D341Med (cell line): ENCODE data around the gene C6orf52.
"Not testable (repeated sequence)": the region's sequence is repeated elsewhere in the genome, so short reads cannot be mapped to it uniquely, and the experiment has no call there.

ENCODE experiments used
- DNase-seq: peaks from one replicate; pipeline ENCODE4 v3.0.0; 2012; ENCODE audit warnings: low spot score

The C6orf52 gene

GRCh38 chr6:10695086-10695657, 756 bp upstream of the C6orf52 start:
- no peak for DNase-seq

- DNase-seq, result no peak
These were observed 1.4 kb downstream of the C6orf52 start for GRCh38 chr6:10692965-10693538.

GRCh38 chr6:10690651-10691445, 3.6 kb downstream of the C6orf52 start:
- DNase-seq, result no peak

- no peak for DNase-seq
These were observed 6.8 kb downstream of the C6orf52 start for GRCh38 chr6:10687582-10687981.

GRCh38 chr6:10686901-10687300, 7.5 kb downstream of the C6orf52 start:
- DNase-seq, result no peak

- DNase-seq, result no peak
These were observed 9.1 kb downstream of the C6orf52 start for GRCh38 chr6:10685092-10685915.

- DNase-seq, result no peak
These were observed 9.8 kb downstream of the C6orf52 start for GRCh38 chr6:10684618-10685017.

- no peak for DNase-seq
These were observed 11.9 kb downstream of the C6orf52 start for GRCh38 chr6:10682355-10682988.

GRCh38 chr6:10681795-10682194, 12.6 kb downstream of the C6orf52 start:
- no peak for DNase-seq

- no peak for DNase-seq
These were observed 16.0 kb downstream of the C6orf52 start for GRCh38 chr6:10678456-10678855.

GRCh38 chr6:10676403-10676802, 18.0 kb downstream of the C6orf52 start:
- DNase-seq, result no peak

- no peak for DNase-seq
These were observed 26.1 kb downstream of the C6orf52 start for GRCh38 chr6:10668126-10668917.

- DNase-seq, result not testable (repeated sequence)
These were observed 28.8 kb downstream of the C6orf52 start for GRCh38 chr6:10665595-10665994.

- no peak for DNase-seq
These were observed 31.7 kb downstream of the C6orf52 start for GRCh38 chr6:10662742-10663141.

- no peak for DNase-seq
These were observed 32.2 kb downstream of the C6orf52 start for GRCh38 chr6:10662207-10662606.

GRCh38 chr6:10660431-10661191, 33.8 kb downstream of the C6orf52 start:
- DNase-seq, result not testable (repeated sequence)

GRCh38 chr6:10659699-10660348, 34.6 kb downstream of the C6orf52 start:
- DNase-seq, result no peak

- no peak for DNase-seq
These were observed 35.3 kb downstream of the C6orf52 start for GRCh38 chr6:10658910-10659698.

GRCh38 chr6:10655508-10656055, 38.8 kb downstream of the C6orf52 start:
- DNase-seq, result no peak
